A673 (cell line): ENCODE measurements around the gene ARHGAP40. TPM values are rescaled to one million over a fixed set of nuclear protein-coding genes. Genes with fewer than 3 reads are reported as not detected.

Experiments
- BruUV-seq: library from RNA; stranded (reverse); fragments of 400-500 nt; replicated peaks from 2 replicates; lab custom pipeline; 2021; lab: Mats Ljungman, UMichigan
- CTCF ChIA-PET: fragments of 300-600 bp; sonication (Branson Sonifier 250); formaldehyde crosslinking; loops from one replicate; lab custom pipeline; 2022; ENCODE audit warnings: antibody characterized with exemption; lab: Charles Lee
- POLR2A ChIA-PET: fragments of 300-600 bp; sonication (Branson Sonifier 250); formaldehyde crosslinking; loops from one replicate; lab custom pipeline; 2022; ENCODE audit warnings: antibody characterized with exemption; ENCODE audit not compliant: low non-redundant PET; lab: Charles Lee
- DNase-seq: peaks from one replicate; pipeline ENCODE4 v3.0.0-alpha.2; 2015; ENCODE audit warnings: low spot score
- H3K27ac ChIP-seq: fragments of 200-600 bp; sonication (generic); 2 replicates; pipeline ENCODE4 v1.5.1; 2016; ENCODE audit warnings: mixed run types, low read depth, mild to moderate bottlenecking, mixed read lengths, antibody characterized with exemption, low read length; ENCODE audit not compliant: poor library complexity, severe bottlenecking
- H3K27me3 ChIP-seq: fragments of 200-600 bp; sonication (generic); replicated peaks from 2 replicates; pipeline ENCODE4 v1.6.1; 2017; ENCODE audit warnings: mixed run types, low read depth, mild to moderate bottlenecking, mixed read lengths, antibody characterized with exemption, low read length; ENCODE audit not compliant: insufficient read depth, poor library complexity
- H3K36me3 ChIP-seq: fragments of 200-600 bp; sonication (generic); 2 replicates; pipeline ENCODE4 v1.6.1; 2016; ENCODE audit warnings: mixed run types, mild to moderate bottlenecking, mixed read lengths, antibody characterized with exemption, low read length; ENCODE audit not compliant: insufficient read depth, poor library complexity, severe bottlenecking
- H3K4me1 ChIP-seq: fragments of 200-600 bp; sonication (generic); 2 replicates; pipeline ENCODE4 v1.6.1; 2017; ENCODE audit warnings: mixed run types, mild to moderate bottlenecking, mixed read lengths, antibody characterized with exemption, low read length; ENCODE audit not compliant: insufficient read depth, poor library complexity, severe bottlenecking
- H3K4me3 ChIP-seq: fragments of 200-600 bp; sonication (generic); 2 replicates; pipeline ENCODE4 v1.5.1; 2016; ENCODE audit warnings: low read depth, mixed run types, mild to moderate bottlenecking, mixed read lengths, low read length; ENCODE audit not compliant: poor library complexity, severe bottlenecking
- H3K9me3 ChIP-seq: fragments of 200-600 bp; sonication (generic); 2 replicates; pipeline ENCODE4 v1.6.1; 2016; ENCODE audit warnings: mixed run types, low read depth, mild to moderate bottlenecking, mixed read lengths, antibody characterized with exemption, low read length; ENCODE audit not compliant: poor library complexity, severe bottlenecking
- EZH2 ChIP-seq: fragments of 200-600 bp; sonication (generic); IDR thresholded peaks from 2 replicates; pipeline ENCODE4 v1.6.1; 2017; ENCODE audit warnings: borderline replicate concordance, low read depth, mild to moderate bottlenecking, mixed read lengths, antibody characterized with exemption, low read length; ENCODE audit not compliant: poor library complexity, severe bottlenecking
- intact Hi-C: fragments of 100-400 bp; cut with micrococcal nuclease; formaldehyde crosslinking; loops from one replicate; pipeline ENCODE4 v1.10.0; 2022; ENCODE audit not compliant: unreplicated experiment
- total RNA-seq: library from RNA; stranded (reverse); gene quantifications from 2 replicates; pipeline ENCODE4 v1.2.3, GENCODE V29; 2021
- TF ChIP-seq, protein P1 (sequence below): fragments of 300-800, 200-600 bp; sonication (generic); conservative IDR thresholded peaks from 2 replicates; pipeline ENCODE4 v1.5.1; 2017; ENCODE audit warnings: low read depth, mild to moderate bottlenecking, antibody characterized with exemption, low read length, moderate library complexity, mixed read lengths

The ARHGAP40 gene
- total RNA-seq, 1 experiment from 2014 or later, result not detected

DNA sequence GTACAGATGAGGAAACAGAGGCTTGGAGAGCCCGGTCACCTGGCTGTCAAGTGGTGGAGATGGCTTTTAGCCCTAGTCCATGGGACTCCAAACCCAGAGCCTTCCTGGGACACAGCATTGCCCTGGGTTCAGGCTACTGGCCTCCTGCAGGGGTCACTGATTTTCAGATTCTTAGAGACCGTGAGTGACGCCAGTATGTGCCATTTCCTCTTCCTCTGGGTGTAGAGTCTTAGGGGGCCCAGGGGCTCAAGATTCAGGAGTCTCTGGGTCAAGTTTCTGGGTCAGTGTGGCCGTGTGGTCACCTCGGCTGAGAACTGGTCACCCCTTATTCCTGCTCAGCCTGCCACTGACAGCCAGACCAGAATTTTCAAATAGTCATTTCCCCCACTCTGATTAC is 574 bp downstream of the ARHGAP40 start:
- POLR2A ChIA-PET, result no interaction called here
- H3K9me3 ChIP-seq, result no peaks in the 10 kb centered on the region
- CTCF ChIA-PET, result no interaction called here
- H3K4me1 ChIP-seq, result peaks cover 9% of the 10 kb centered on the region
- intact Hi-C loops, result no loop called here
- H3K4me3 ChIP-seq, result no peak overlapping the region
- no peak overlapping the region for H3K27ac ChIP-seq
- no peak for TF ChIP-seq EZH2
- TF ChIP-seq, protein P1, sequence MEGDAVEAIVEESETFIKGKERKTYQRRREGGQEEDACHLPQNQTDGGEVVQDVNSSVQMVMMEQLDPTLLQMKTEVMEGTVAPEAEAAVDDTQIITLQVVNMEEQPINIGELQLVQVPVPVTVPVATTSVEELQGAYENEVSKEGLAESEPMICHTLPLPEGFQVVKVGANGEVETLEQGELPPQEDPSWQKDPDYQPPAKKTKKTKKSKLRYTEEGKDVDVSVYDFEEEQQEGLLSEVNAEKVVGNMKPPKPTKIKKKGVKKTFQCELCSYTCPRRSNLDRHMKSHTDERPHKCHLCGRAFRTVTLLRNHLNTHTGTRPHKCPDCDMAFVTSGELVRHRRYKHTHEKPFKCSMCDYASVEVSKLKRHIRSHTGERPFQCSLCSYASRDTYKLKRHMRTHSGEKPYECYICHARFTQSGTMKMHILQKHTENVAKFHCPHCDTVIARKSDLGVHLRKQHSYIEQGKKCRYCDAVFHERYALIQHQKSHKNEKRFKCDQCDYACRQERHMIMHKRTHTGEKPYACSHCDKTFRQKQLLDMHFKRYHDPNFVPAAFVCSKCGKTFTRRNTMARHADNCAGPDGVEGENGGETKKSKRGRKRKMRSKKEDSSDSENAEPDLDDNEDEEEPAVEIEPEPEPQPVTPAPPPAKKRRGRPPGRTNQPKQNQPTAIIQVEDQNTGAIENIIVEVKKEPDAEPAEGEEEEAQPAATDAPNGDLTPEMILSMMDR, result no peak
- peaks cover 25% of the 10 kb centered on the region for H3K27me3 ChIP-seq
- no peaks in the 10 kb centered on the region for H3K36me3 ChIP-seq
- BruUV-seq, result no TSS peak
- no peak for DNase-seq

DNA sequence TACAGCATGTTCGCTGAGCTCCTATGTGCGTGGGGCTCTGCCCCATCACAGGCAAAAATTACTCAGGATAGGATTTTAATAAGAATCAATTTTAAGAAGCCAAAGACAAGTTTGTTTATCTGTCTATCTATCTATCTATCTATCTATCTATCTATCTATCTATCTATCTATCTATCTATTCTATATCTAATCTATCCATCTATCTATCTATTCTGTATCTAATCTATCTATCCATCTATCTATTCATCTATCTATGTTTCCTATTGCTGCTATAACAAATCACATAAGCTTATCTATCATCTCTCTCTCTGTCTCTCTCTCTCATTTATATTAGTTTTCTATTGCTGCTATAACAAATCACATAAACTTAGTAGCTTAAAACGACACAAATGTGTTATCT is 1.7 kb downstream of the ARHGAP40 start:
- no peaks in the 10 kb centered on the region for H3K36me3 ChIP-seq
- no peaks in the 10 kb centered on the region for H3K9me3 ChIP-seq
- TF ChIP-seq, protein P1, result no peak
- no peak for TF ChIP-seq EZH2
- no peak for DNase-seq
- intact Hi-C loops, result no loop called here
- CTCF ChIA-PET, result interaction anchor here (0.6 kb wide), 1 partner anchor 14 kb away, joined by 3 read pairs; no protein-coding TSS in a partner anchor
- peaks cover 9% of the 10 kb centered on the region for H3K4me1 ChIP-seq
- H3K27ac ChIP-seq, result no peak overlapping the region
- POLR2A ChIA-PET, result no interaction called here
- no TSS peak for BruUV-seq
- H3K27me3 ChIP-seq, result peaks cover 25% of the 10 kb centered on the region
- H3K4me3 ChIP-seq, result no peak overlapping the region

DNA sequence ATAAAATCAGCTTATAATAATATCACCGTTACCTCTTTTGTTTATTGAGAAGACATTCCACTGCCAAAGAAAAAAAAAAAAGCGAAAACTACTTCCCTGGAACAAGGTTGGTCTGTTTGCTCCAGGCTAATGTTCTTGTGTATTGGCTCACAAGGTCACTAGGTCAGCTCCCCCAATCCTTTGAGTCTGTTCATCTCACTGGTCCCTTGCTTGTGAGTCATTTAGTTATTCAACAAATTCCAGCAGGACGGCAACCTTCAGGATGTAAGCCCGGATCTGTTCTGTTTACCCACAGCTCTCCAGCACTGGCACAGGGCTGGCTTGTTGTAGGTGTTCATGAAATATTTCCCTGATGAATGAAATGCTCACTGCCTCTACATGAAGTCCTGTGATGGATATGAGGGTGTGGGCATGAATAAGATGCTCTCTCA is 3.3 kb downstream of the ARHGAP40 start:
- CTCF ChIA-PET, result interaction anchor here (1.1 kb wide), 1 partner anchor 11 kb away, joined by 3 read pairs; no protein-coding TSS in a partner anchor
- POLR2A ChIA-PET, result interaction anchor here (0.7 kb wide), 1 partner anchor 11 kb away, joined by 16 read pairs; no protein-coding TSS in a partner anchor
- no peak for DNase-seq
- peaks cover 25% of the 10 kb centered on the region for H3K27me3 ChIP-seq
- H3K36me3 ChIP-seq, result no peaks in the 10 kb centered on the region
- peaks cover 9% of the 10 kb centered on the region for H3K4me1 ChIP-seq
- no peak overlapping the region for H3K27ac ChIP-seq
- TF ChIP-seq, protein P1, result no peak
- no peak for TF ChIP-seq EZH2
- intact Hi-C loops, result no loop called here
- BruUV-seq, result no TSS peak
- H3K4me3 ChIP-seq, result no peak overlapping the region
- no peaks in the 10 kb centered on the region for H3K9me3 ChIP-seq
